GM23248 (cell line): ENCODE data around the gene COLEC11. TPM values are rescaled to one million over a fixed set of nuclear protein-coding genes. Genes with fewer than 3 reads are reported as not detected.

Source experiments
- DNase-seq: peaks from one replicate; pipeline ENCODE4 v3.0.0-alpha.2; 2015
- H2AFZ ChIP-seq: fragments of 200-600 bp; sonication (generic); 2 replicates; pipeline ENCODE4 v1.6.1; 2016; ENCODE audit warnings: antibody characterized with exemption
- H3F3A ChIP-seq: fragments of 200-600 bp; sonication (generic); 2 replicates; pipeline ENCODE4 v1.6.1; 2016; ENCODE audit warnings: mild to moderate bottlenecking, antibody characterized with exemption, mixed run types; ENCODE audit not compliant: insufficient read depth
- H3K27ac ChIP-seq: fragments of 200-600 bp; sonication (generic); 2 replicates; pipeline ENCODE4 v1.5.1; 2016; ENCODE audit warnings: mild to moderate bottlenecking
- H3K27me3 ChIP-seq: fragments of 200-600 bp; sonication (generic); replicated peaks from 2 replicates; pipeline ENCODE4 v1.6.1; 2016; ENCODE audit warnings: mild to moderate bottlenecking; ENCODE audit not compliant: insufficient read depth
- H3K36me3 ChIP-seq: fragments of 200-600 bp; sonication (generic); 2 replicates; pipeline ENCODE4 v1.6.1; 2016; ENCODE audit warnings: low read depth, mild to moderate bottlenecking
- H3K4me1 ChIP-seq: fragments of 200-600 bp; sonication (generic); 2 replicates; pipeline ENCODE4 v1.6.1; 2016; ENCODE audit warnings: mild to moderate bottlenecking; ENCODE audit not compliant: insufficient read depth
- H3K4me2 ChIP-seq: fragments of 200-600 bp; sonication (generic); one replicate; pipeline ENCODE4 v1.6.1; 2016; ENCODE audit warnings: mild to moderate bottlenecking; ENCODE audit not compliant: unreplicated experiment
- H3K4me3 ChIP-seq: fragments of 200-600 bp; sonication (generic); 2 replicates; pipeline ENCODE4 v1.5.1; 2016; ENCODE audit warnings: mild to moderate bottlenecking
- H3K79me2 ChIP-seq: fragments of 200-600 bp; sonication (generic); 2 replicates; pipeline ENCODE4 v1.6.1; 2016; ENCODE audit warnings: mild to moderate bottlenecking; ENCODE audit not compliant: insufficient read depth
- H3K9ac ChIP-seq: fragments of 200-600 bp; sonication (generic); 2 replicates; pipeline ENCODE4 v1.6.1; 2016; ENCODE audit warnings: mild to moderate bottlenecking
- H3K9me2 ChIP-seq: fragments of 200-600 bp; sonication (generic); 2 replicates; pipeline ENCODE4 v1.6.1; 2016; ENCODE audit warnings: mixed run types, mild to moderate bottlenecking, moderate library complexity; ENCODE audit not compliant: insufficient read depth
- H3K9me3 ChIP-seq: fragments of 200-600 bp; sonication (generic); one replicate; pipeline ENCODE4 v1.6.1; 2017; ENCODE audit warnings: low read depth
- H4K20me1 ChIP-seq: fragments of 200-600 bp; sonication (generic); 2 replicates; pipeline ENCODE4 v1.6.0; 2016; ENCODE audit not compliant: insufficient read depth
- EZH2 ChIP-seq: fragments of 200-600 bp; sonication (generic); IDR thresholded peaks from 2 replicates; pipeline ENCODE4 v1.6.1; 2018; ENCODE audit warnings: antibody characterized with exemption, mild to moderate bottlenecking; ENCODE audit not compliant: insufficient read depth, poor library complexity, severe bottlenecking
- EZH2phosphoT487 ChIP-seq: fragments of 200-600 bp; sonication (generic); IDR thresholded peaks from 2 replicates; pipeline ENCODE4 v1.6.1; 2018; ENCODE audit warnings: antibody characterized with exemption, moderate library complexity, mild to moderate bottlenecking, low read depth; ENCODE audit not compliant: insufficient read depth
- WGBS, 2 experiments: methylation state at CpG; one replicate each; pipeline ENCODE4 v1.1.6; 2015 to 2017; ENCODE audit warnings: low lambda C conversion rate in 2 of 2, low coverage in 1 of 2; ENCODE audit errors: missing lambda C conversion rate in 2 of 2; 5-methylcytosine and 5-hydroxymethylcytosine counted together
- in situ Hi-C: fragments of 300-500 bp; cut with MboI; formaldehyde crosslinking; loops from 2 replicates; pipeline ENCODE4 v1.15.0; 2020
- polyA plus RNA-seq: library from polyadenylated mRNA; unstranded; fragments of >200 nt; fragmentation: Nextera tagmentation; extraction: Ambion mirVana; gene quantifications from 2 replicates; pipeline ENCODE4 v1.2.1, GENCODE V29; 2016
- total RNA-seq: library from RNA; depleted of rRNA; stranded (reverse); fragments of >200 nt; shearing (Covaris generic); gene quantifications from 2 replicates; pipeline ENCODE4 v1.2.3, GENCODE V29; 2014

COLEC11 gene
- total and polyA plus RNA-seq, 2 experiments from 2014 or later = not detected

DNA sequence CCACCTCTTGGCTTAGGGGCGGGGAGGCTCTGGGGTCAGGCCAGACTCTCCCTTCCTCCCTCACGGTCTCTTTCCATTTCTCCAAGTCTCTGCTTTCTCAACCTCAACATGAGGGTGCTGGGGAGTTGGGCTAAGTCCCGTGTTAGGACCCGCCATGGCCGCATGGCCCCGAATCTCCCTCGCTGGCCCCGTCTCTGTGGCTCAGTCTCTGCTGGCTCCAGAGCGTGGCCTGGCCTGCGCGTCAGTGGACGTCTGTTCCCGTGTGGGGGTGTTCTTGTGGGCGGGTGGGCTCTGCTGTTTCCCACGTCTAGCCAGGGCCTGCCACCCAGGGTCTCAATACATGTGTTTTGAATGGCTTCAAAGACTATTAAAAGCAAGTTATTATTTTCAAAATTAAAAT lies 75.5 kb downstream of the COLEC11 start:
- TF ChIP-seq EZH2phosphoT487 (no peak), EZH2 (no peak)
- H3K4me3 ChIP-seq = no peak overlapping the region
- in situ Hi-C loops = loop anchor here (25.0 kb wide), 1 partner anchor 1783 kb away; no protein-coding TSS in a partner anchor

DNA sequence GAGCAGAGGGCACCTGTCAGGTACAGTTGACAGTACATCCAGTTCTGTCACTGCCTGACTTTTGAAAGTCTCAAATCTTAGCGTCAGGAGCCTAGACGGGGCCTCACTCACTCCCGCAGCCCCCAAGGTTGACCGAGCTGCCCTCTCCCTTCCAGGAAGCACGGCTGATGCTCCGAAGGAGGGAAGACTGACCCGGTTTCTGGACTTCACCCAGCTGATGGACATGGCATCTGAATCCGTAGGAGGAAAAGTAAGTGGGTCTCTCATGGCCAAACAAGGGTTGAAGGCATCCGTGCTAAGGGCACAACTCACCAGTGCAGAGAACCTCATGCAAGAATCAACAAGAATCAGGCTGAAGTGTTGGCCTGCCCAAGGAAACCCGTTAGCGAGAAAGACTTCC lies 76.0 kb downstream of the COLEC11 start:
- no peaks in the 10 kb centered on the region for H3K9me2 ChIP-seq
- no peaks in the 10 kb centered on the region for H4K20me1 ChIP-seq
- H3K36me3 ChIP-seq = no peaks in the 10 kb centered on the region
- H2AFZ ChIP-seq = no peak overlapping the region
- H3K4me2 ChIP-seq = no peak overlapping the region
- no peaks in the 10 kb centered on the region for H3K9me3 ChIP-seq
- H3K4me3 ChIP-seq = no peak overlapping the region
- H3K27ac ChIP-seq = no peak overlapping the region
- DNase-seq = no peak
- H3K9ac ChIP-seq = no peak overlapping the region
- in situ Hi-C loops = loop anchor here (25.0 kb wide), 1 partner anchor 1784 kb away; no protein-coding TSS in a partner anchor
- H3K4me1 ChIP-seq = no peaks in the 10 kb centered on the region
- H3K79me2 ChIP-seq = no peaks in the 10 kb centered on the region
- H3K27me3 ChIP-seq = peaks cover 10% of the 10 kb centered on the region; the same call in 1 of the 2 replicates
- no peaks in the 10 kb centered on the region for H3F3A ChIP-seq
- 44 to 49% methylated on average over 11 of the region's 11 CpGs for WGBS, 2 experiments
- no peak for TF ChIP-seq EZH2phosphoT487
- no peak for TF ChIP-seq EZH2

More for the DNA sequence above, 75.5 kb downstream of the COLEC11 start:
- H3K9me2 ChIP-seq = no peaks in the 10 kb centered on the region
- WGBS, 2 experiments = 52% methylated on average over 15 of the region's 15 CpGs
- no peaks in the 10 kb centered on the region for H3F3A ChIP-seq
- no peak overlapping the region for H3K9ac ChIP-seq
- H3K27ac ChIP-seq = no peak overlapping the region
- H3K4me2 ChIP-seq = no peak overlapping the region
- no peaks in the 10 kb centered on the region for H3K79me2 ChIP-seq
- no peak for DNase-seq
- no peak overlapping the region for H2AFZ ChIP-seq
- H3K36me3 ChIP-seq = no peaks in the 10 kb centered on the region
- H3K4me1 ChIP-seq = no peaks in the 10 kb centered on the region
- no peaks in the 10 kb centered on the region for H3K9me3 ChIP-seq
- H3K27me3 ChIP-seq = peaks cover 10% of the 10 kb centered on the region; the same call in 1 of the 2 replicates
- H4K20me1 ChIP-seq = no peaks in the 10 kb centered on the region

DNA sequence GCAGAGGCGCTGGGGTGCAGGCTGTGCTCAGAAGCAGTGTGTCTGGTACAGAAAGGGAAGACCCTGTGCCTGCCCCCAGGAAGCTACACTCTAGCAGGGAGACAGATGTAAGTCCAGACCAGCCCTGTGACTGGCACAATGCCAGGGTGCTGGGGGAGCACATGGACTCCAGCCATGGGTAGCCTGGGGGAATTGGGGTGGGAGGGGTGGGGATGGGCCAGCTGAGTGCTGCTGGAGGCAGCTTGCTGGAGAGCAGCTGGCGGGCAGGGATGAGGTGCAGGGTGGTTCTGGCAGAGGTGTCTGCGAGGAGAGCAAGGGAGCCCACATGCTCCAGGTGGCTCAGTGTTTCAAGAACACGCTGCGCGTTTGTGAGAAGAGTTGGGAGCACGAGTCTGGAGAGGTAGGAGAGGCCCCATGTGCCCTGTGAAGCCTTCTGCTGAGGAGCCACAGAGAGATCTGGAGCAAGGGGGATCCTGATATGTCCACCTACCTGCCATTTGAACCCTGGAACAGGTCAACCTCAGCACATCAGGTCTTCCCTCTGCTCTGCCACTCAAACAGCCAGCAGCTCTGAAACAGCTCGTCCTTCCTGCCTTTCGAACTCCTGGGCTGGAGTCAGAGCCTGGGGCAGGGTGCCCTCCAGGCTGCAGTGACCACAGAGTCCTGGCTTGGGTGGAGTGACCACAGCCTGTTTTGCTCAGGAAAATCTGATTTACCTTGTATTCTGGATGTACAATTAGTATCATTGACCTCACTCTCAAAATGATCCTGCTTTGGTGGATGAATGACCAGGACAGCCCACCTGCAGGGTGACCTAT lies 78.2 kb downstream of the COLEC11 start:
- 18 to 19% methylated on average over 8 to 9 of the region's 9 CpGs for WGBS, 2 experiments
- Histone ChIP-seq H3K9me3 (no peaks in the 10 kb centered on the region), H3K4me2 (no peak overlapping the region), H3K27me3 (no peaks in the 10 kb centered on the region; the same call in 1 of the 2 replicates), H2AFZ (no peak overlapping the region), H3F3A (no peaks in the 10 kb centered on the region), H3K9me2 (no peaks in the 10 kb centered on the region), H4K20me1 (no peaks in the 10 kb centered on the region), H3K9ac (no peak overlapping the region), H3K36me3 (no peaks in the 10 kb centered on the region), H3K79me2 (no peaks in the 10 kb centered on the region), H3K27ac (no peak overlapping the region), H3K4me3 (no peak overlapping the region), H3K4me1 (no peaks in the 10 kb centered on the region)
- no peak for DNase-seq
- in situ Hi-C loops = loop anchor here (25.0 kb wide), 1 partner anchor 1786 kb away; no protein-coding TSS in a partner anchor
- TF ChIP-seq EZH2 = no peak
- no peak for TF ChIP-seq EZH2phosphoT487

DNA sequence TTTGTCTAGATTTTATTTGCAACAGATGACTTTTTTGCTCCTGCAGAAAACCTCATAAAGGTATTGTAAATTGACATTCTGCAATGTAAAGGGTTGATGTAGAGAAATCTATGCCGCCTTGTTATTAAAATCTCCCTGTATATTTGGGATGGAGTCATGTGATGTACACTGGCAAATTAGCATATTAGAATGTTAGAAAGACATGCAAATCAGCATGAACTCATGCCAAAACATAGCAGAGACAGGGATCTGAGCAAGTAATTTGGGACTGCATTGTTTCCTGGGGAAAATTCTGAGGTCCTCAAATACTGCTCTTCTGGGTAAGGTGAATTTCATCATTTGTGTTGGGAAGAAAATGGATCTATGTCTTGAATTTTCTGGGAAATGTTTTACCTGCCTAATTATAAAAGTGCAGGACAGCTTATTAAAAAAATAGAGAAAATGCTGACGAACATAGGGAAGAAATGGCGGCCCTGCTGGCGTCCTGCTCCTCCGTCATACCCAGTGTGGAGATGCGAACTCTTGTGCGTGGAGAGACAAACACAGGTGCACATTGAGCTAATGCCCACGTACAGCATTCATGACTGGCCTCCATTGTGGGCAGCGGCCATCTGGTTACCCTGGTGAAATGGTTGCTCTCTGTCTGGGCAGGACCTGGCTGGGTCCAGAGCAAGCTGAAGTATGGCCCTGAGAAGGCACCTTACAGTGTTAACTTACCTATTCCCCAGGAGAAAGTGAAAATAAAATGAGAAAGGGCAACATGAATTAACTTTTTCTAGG lies 79.3 kb downstream of the COLEC11 start:
- H3K9me3 ChIP-seq = no peaks in the 10 kb centered on the region
- H3K4me3 ChIP-seq = no peak overlapping the region
- in situ Hi-C loops = loop anchor here (25.0 kb wide), 1 partner anchor 1787 kb away; no protein-coding TSS in a partner anchor
- no peaks in the 10 kb centered on the region for H3K4me1 ChIP-seq
- H3K27me3 ChIP-seq = no peaks in the 10 kb centered on the region; the same call in 1 of the 2 replicates
- TF ChIP-seq EZH2phosphoT487 (no peak), EZH2 (no peak)
- no peaks in the 10 kb centered on the region for H3K9me2 ChIP-seq
- no peaks in the 10 kb centered on the region for H3F3A ChIP-seq
- no peak overlapping the region for H3K27ac ChIP-seq
- no peaks in the 10 kb centered on the region for H4K20me1 ChIP-seq
- H3K36me3 ChIP-seq = no peaks in the 10 kb centered on the region
- WGBS, 2 experiments = 51 to 56% methylated on average over 9 of the region's 9 CpGs
- H3K79me2 ChIP-seq = no peaks in the 10 kb centered on the region
- DNase-seq = no peak
- H3K9ac ChIP-seq = no peak overlapping the region
- no peak overlapping the region for H3K4me2 ChIP-seq
- H2AFZ ChIP-seq = no peak overlapping the region
